ENCODE data around the gene GRIN2A. TPM values are rescaled to one million over a fixed set of nuclear protein-coding genes. Genes with fewer than 3 reads are reported as not detected.

The GRIN2A gene
- total RNA-seq, 1 donor from 2014 or later = not detected

GRCh38 chr16:9836118-9836736 lies 346.0 kb downstream of the GRIN2A start:
- TF ChIP-seq CTCF (conservative IDR thresholded peaks at IDR 0.05; ENCODE audit: low read depth, low read length) = no peak
- no peak overlapping the region for H3K4me3 ChIP-seq (ENCODE audit: low read depth, low read length)
- DNase-seq (ENCODE audit: low read depth) = no peak

- no peak for DNase-seq (ENCODE audit: low read depth)
- TF ChIP-seq CTCF (conservative IDR thresholded peaks at IDR 0.05; ENCODE audit: low read depth, low read length) = no peak
Observed at GRCh38 chr16:9827062-9827752, 355.0 kb downstream of the GRIN2A start.

GRCh38 chr16:9826656-9827055 lies 355.6 kb downstream of the GRIN2A start:
- TF ChIP-seq CTCF (conservative IDR thresholded peaks at IDR 0.05; ENCODE audit: low read depth, low read length) = no peak
- H3K4me3 ChIP-seq (ENCODE audit: low read depth, low read length) = no peak overlapping the region
- no peak for DNase-seq (ENCODE audit: low read depth)

More at GRCh38 chr16:9827062-9827752, 355.0 kb downstream of the GRIN2A start:
- H3K4me3 ChIP-seq (ENCODE audit: low read depth, low read length) = no peak overlapping the region

GRCh38 chr16:9824200-9825068 lies 357.8 kb downstream of the GRIN2A start:
- H3K4me3 ChIP-seq (ENCODE audit: low read depth, low read length) = no peak overlapping the region
- no peak for DNase-seq (ENCODE audit: low read depth)
- TF ChIP-seq CTCF (conservative IDR thresholded peaks at IDR 0.05; ENCODE audit: low read depth, low read length) = no peak

GRCh38 chr16:9823510-9823909 lies 358.7 kb downstream of the GRIN2A start:
- DNase-seq (ENCODE audit: low read depth) = no peak
- TF ChIP-seq CTCF (conservative IDR thresholded peaks at IDR 0.05; ENCODE audit: low read depth, low read length) = no peak
- no peak overlapping the region for H3K4me3 ChIP-seq (ENCODE audit: low read depth, low read length)

- no peak overlapping the region for H3K4me3 ChIP-seq (ENCODE audit: low read depth, low read length)
- TF ChIP-seq CTCF (conservative IDR thresholded peaks at IDR 0.05; ENCODE audit: low read depth, low read length) = no peak
- no peak for DNase-seq (ENCODE audit: low read depth)
Observed at GRCh38 chr16:9821970-9822369, 360.3 kb downstream of the GRIN2A start.
